OCI-LY3 (cell line): ENCODE results near the gene MYL10.

Source experiments
- H2AFZ ChIP-seq: fragments of 200-600, 300-600 bp; shearing (Covaris generic); 2 replicates; pipeline ENCODE4 v1.6.0; 2014; ENCODE audit warnings: antibody characterized with exemption, low read depth, low read length
- H3K27ac ChIP-seq: fragments of 200-600, 300-600 bp; sonication (generic); 2 replicates; pipeline ENCODE4 v1.5.1; 2014; ENCODE audit warnings: mild to moderate bottlenecking, low read length, moderate library complexity, mixed read lengths
- H3K27me3 ChIP-seq: fragments of 200-600, 300-600 bp; sonication (generic); 2 replicates; pipeline ENCODE4 v1.6.1; 2014; ENCODE audit warnings: low read depth, low read length, mixed read lengths
- H3K36me3 ChIP-seq: fragments of 200-600, 300-600 bp; sonication (generic); replicated peaks from 2 replicates; pipeline ENCODE3; 2014; ENCODE audit warnings: low read depth, low read length, mixed read lengths
- H3K4me1 ChIP-seq: fragments of 300-600, 200-600 bp; sonication (generic); 2 replicates; pipeline ENCODE4 v1.6.1; 2014; ENCODE audit warnings: low read length, mixed read lengths
- H3K4me2 ChIP-seq: fragments of 200-600, 300-600 bp; sonication (generic); 2 replicates; pipeline ENCODE4 v1.6.1; 2014; ENCODE audit warnings: low read length, mixed read lengths
- H3K4me3 ChIP-seq: fragments of 300-600, 200-600 bp; sonication (generic); 2 replicates; pipeline ENCODE4 v1.5.1; 2014; ENCODE audit warnings: antibody characterized with exemption, mild to moderate bottlenecking, low read length, moderate library complexity
- H3K79me2 ChIP-seq: fragments of 300-600, 200-600 bp; shearing (Covaris generic); 2 replicates; pipeline ENCODE4 v1.6.1; 2014; ENCODE audit warnings: mild to moderate bottlenecking, low read length, mixed read lengths
- H3K9ac ChIP-seq: fragments of 300-600, 200-600 bp; shearing (Covaris generic); 2 replicates; pipeline ENCODE4 v1.6.0; 2014; ENCODE audit warnings: mild to moderate bottlenecking, low read length, moderate library complexity
- H3K9me3 ChIP-seq: fragments of 200-600, 300-600 bp; shearing (Covaris generic); 2 replicates; pipeline ENCODE4 v1.6.1; 2014; ENCODE audit warnings: low read length, mixed read lengths; ENCODE audit not compliant: insufficient read depth
- H4K20me1 ChIP-seq: fragments of 200-600, 300-600 bp; sonication (generic); 2 replicates; pipeline ENCODE4 v1.6.1; 2016; ENCODE audit warnings: low read length, mixed read lengths; ENCODE audit not compliant: insufficient read depth
- CTCF ChIP-seq: fragments of 200-600, 300-600 bp; sonication (generic); IDR thresholded peaks from 2 replicates; pipeline ENCODE4 v1.5.1; 2014; ENCODE audit warnings: antibody characterized with exemption, low read length, low read depth
- EZH2phosphoT487 ChIP-seq: fragments of 200-600 bp; shearing (Covaris generic); IDR thresholded peaks from 2 replicates; pipeline ENCODE4 v1.6.1; 2018; ENCODE audit warnings: antibody characterized with exemption, mixed run types, low read depth

MYL10 gene

GRCh38 chr7:101589976-101590662 lies 39.0 kb downstream of the MYL10 start:
- H3K4me1 ChIP-seq = no peaks in the 10 kb centered on the region
- no peak overlapping the region for H3K4me2 ChIP-seq
- H3K9ac ChIP-seq = no peak overlapping the region
- peaks cover 5% of the 10 kb centered on the region; the same call in 1 of the 2 replicates for H3K27me3 ChIP-seq
- no peaks in the 10 kb centered on the region for H3K79me2 ChIP-seq
- no peak overlapping the region for H2AFZ ChIP-seq
- no peaks in the 10 kb centered on the region for H3K36me3 ChIP-seq
- H4K20me1 ChIP-seq = no peaks in the 10 kb centered on the region
- H3K9me3 ChIP-seq = no peaks in the 10 kb centered on the region
- no peak overlapping the region for H3K27ac ChIP-seq
- no peak overlapping the region for H3K4me3 ChIP-seq
- TF ChIP-seq CTCF = no peak
- no peak for TF ChIP-seq EZH2phosphoT487

GRCh38 chr7:101589052-101589451 lies 40.0 kb downstream of the MYL10 start:
- no peaks in the 10 kb centered on the region for H3K36me3 ChIP-seq
- no peak overlapping the region for H3K9ac ChIP-seq
- H3K27ac ChIP-seq = no peak overlapping the region
- no peaks in the 10 kb centered on the region for H3K27me3 ChIP-seq
- H4K20me1 ChIP-seq = no peaks in the 10 kb centered on the region
- no peak overlapping the region for H3K4me2 ChIP-seq
- no peak overlapping the region for H3K4me3 ChIP-seq
- H2AFZ ChIP-seq = no peak overlapping the region
- no peaks in the 10 kb centered on the region for H3K9me3 ChIP-seq
- TF ChIP-seq CTCF (no peak), EZH2phosphoT487 (no peak)
- H3K4me1 ChIP-seq = no peaks in the 10 kb centered on the region
- H3K79me2 ChIP-seq = no peaks in the 10 kb centered on the region

GRCh38 chr7:101588131-101588935 lies 40.8 kb downstream of the MYL10 start:
- Histone ChIP-seq H3K4me1 (no peaks in the 10 kb centered on the region), H3K9me3 (no peaks in the 10 kb centered on the region), H3K79me2 (no peaks in the 10 kb centered on the region), H3K4me3 (no peak overlapping the region), H3K9ac (no peak overlapping the region), H2AFZ (no peak overlapping the region), H3K36me3 (no peaks in the 10 kb centered on the region), H3K27me3 (0 out of 2 replicates have a peak, but pooled peaks cover under 1% of the 10 kb centered on the region), H4K20me1 (no peaks in the 10 kb centered on the region), H3K27ac (no peak overlapping the region), H3K4me2 (no peak overlapping the region)
- no peak for TF ChIP-seq EZH2phosphoT487
- TF ChIP-seq CTCF = no peak

- Histone ChIP-seq H3K9me3 (no peaks in the 10 kb centered on the region), H3K4me1 (no peaks in the 10 kb centered on the region), H3K9ac (no peak overlapping the region), H2AFZ (no peak overlapping the region), H3K4me2 (no peak overlapping the region), H3K36me3 (no peaks in the 10 kb centered on the region), H3K27ac (no peak overlapping the region), H3K4me3 (no peak overlapping the region), H4K20me1 (no peaks in the 10 kb centered on the region), H3K79me2 (no peaks in the 10 kb centered on the region), H3K27me3 (0 out of 2 replicates have a peak, but pooled peaks cover 6% of the 10 kb centered on the region)
- TF ChIP-seq CTCF (no peak), EZH2phosphoT487 (no peak)
Observed at GRCh38 chr7:101586906-101587677, 42.0 kb downstream of the MYL10 start.
